Lung (tissue), 12 donors: ENCODE data around the gene CLECL1. TPM values are rescaled to one million over a fixed set of nuclear protein-coding genes. Genes with fewer than 3 reads are reported as not detected.
A peak's percentile ranks its signal among the peaks of the same experiment; 100 is the strongest.

Source experiments
- ATAC-seq: fragments of 200-7000 bp; cut with Tn5 transposase; one replicate; pipeline ENCODE4 v1.9.1; 2020; ENCODE audit warnings: moderate number of reproducible peaks; ENCODE audit not compliant: insufficient read depth, low FRiP score
- DNase-seq, 3 donors: peaks; one replicate each; pipeline ENCODE4 v3.0.0-alpha.2; 2013 to 2017
- H3K27ac ChIP-seq, 2 donors: one replicate each; pipeline ENCODE4 v1.5.1; 2013; ENCODE audit warnings: mild to moderate bottlenecking in 2 of 2, moderate library complexity in 2 of 2, control low read depth in 1 of 2, inconsistent platforms in 1 of 2, low read depth in 1 of 2, low read length in 1 of 2
- H3K27me3 ChIP-seq, 3 donors: one replicate each; pipeline ENCODE4 v1.5.1; 2013; ENCODE audit warnings: low read length in 2 of 3; ENCODE audit not compliant: control insufficient read depth in 3 of 3, insufficient read depth in 3 of 3
- H3K36me3 ChIP-seq, 4 donors: one replicate each; pipeline ENCODE4 v1.5.1; 2013; ENCODE audit warnings: low read length in 4 of 4, mild to moderate bottlenecking in 1 of 4, moderate library complexity in 1 of 4; ENCODE audit not compliant: control insufficient read depth in 4 of 4, insufficient read depth in 4 of 4
- H3K4me1 ChIP-seq, 5 donors: one replicate each; pipeline ENCODE4 v1.5.1; 2013; ENCODE audit warnings: low read length in 5 of 5, mild to moderate bottlenecking in 2 of 5, moderate library complexity in 1 of 5; ENCODE audit not compliant: control insufficient read depth in 5 of 5, insufficient read depth in 5 of 5
- H3K4me3 ChIP-seq: one replicate; pipeline ENCODE4 v1.5.1; 2013; ENCODE audit warnings: mild to moderate bottlenecking, control low read depth, moderate library complexity
- H3K9ac ChIP-seq, 2 donors: one replicate each; pipeline ENCODE4 v1.5.1; 2013; ENCODE audit warnings: low read length in 2 of 2, control low read depth in 1 of 2; ENCODE audit not compliant: insufficient read depth in 1 of 2
- H3K9me3 ChIP-seq, 4 donors: one replicate each; pipeline ENCODE4 v1.5.1; 2013; ENCODE audit warnings: low read length in 3 of 4, mild to moderate bottlenecking in 1 of 4, moderate library complexity in 1 of 4; ENCODE audit not compliant: control insufficient read depth in 4 of 4, insufficient read depth in 3 of 4
- CTCF ChIP-seq: IDR thresholded peaks from 2 replicates; pipeline ENCODE4 v1.5.1; 2012; ENCODE audit warnings: mild to moderate bottlenecking; ENCODE audit errors: control extremely low read depth, extremely low read depth
- WGBS, 2 donors: extraction: QIAGEN DNeasy Blood & Tissue Kit; methylation state at CpG; one replicate each; pipeline ENCODE4 v1.1.7; 2013; 5-methylcytosine and 5-hydroxymethylcytosine counted together
- polyA plus RNA-seq, 2 donors: library from polyadenylated mRNA; stranded (reverse); fragments of 200-250 nt; gene quantifications; one replicate each; pipeline ENCODE4 v1.2.1, GENCODE V29; 2013
- total RNA-seq, 2 donors: library from RNA; depleted of rRNA in 1 of 2; stranded (reverse); fragments of >200 nt in 1 of 2; gene quantifications; one replicate each; pipeline ENCODE4 v1.2.1, GENCODE V29; 2014 to 2021
- donor health status: control.
- donor health status: control.
- donor health status: Bipolar disorder and iron deficiency.
- donor health status: healthy.
- donor health status: DM: yes; HTN: yes; CAD: no.

Gene CLECL1
- total and polyA plus RNA-seq, 4 donors = 0.72 to 2.1 (median 1.3) TPM

GRCh38 chr12:9700606-9700956, 32.3 kb downstream of the CLECL1 start:
- H3K27me3 ChIP-seq = no peaks in the 10 kb centered on the region
- no peak for TF ChIP-seq CTCF
- peak overlapping the region in 1 of 2 donors; percentile 16 for H3K27ac ChIP-seq
- no peak overlapping the region for H3K9ac ChIP-seq
- ATAC-seq (no peak), DNase-seq (no peak)
- H3K36me3 ChIP-seq = peaks cover 0 to 1% (median under 1%) of the 10 kb centered on the region in 4 donors
- no peak overlapping the region for H3K4me3 ChIP-seq
- H3K9me3 ChIP-seq = peaks cover 0 to 4% (median 0%) of the 10 kb centered on the region in 4 donors
- H3K4me1 ChIP-seq = peaks cover 0 to 10% (median 0%) of the 10 kb centered on the region in 5 donors
- 81 to 93% methylated on average over 2 of the region's 2 CpGs for WGBS, 2 donors

- no peak for ATAC-seq
- 38 to 47% methylated on average over 2 of the region's 2 CpGs for WGBS, 2 donors
- no peaks in the 10 kb centered on the region for H3K27me3 ChIP-seq
- H3K9ac ChIP-seq = no peak overlapping the region
- peaks cover 0 to 7% (median 4%) of the 10 kb centered on the region in 4 donors for H3K36me3 ChIP-seq
- H3K27ac ChIP-seq = peak overlapping the region in 1 of 2 donors; percentile 70
- peaks cover 0 to 4% (median 0%) of the 10 kb centered on the region in 4 donors for H3K9me3 ChIP-seq
- no peak overlapping the region for H3K4me3 ChIP-seq
- no peak for TF ChIP-seq CTCF
- DNase-seq = peak in 1 of 3 donors; percentile 8
- peaks cover 0 to 10% (median 0%) of the 10 kb centered on the region in 5 donors for H3K4me1 ChIP-seq
Measured at GRCh38 chr12:9699898-9700605, 32.8 kb downstream of the CLECL1 start.

GRCh38 chr12:9699269-9699897, 33.5 kb downstream of the CLECL1 start:
- Histone ChIP-seq H3K27me3 (no peaks in the 10 kb centered on the region), H3K4me1 (peaks cover 0 to 10% (median 0%) of the 10 kb centered on the region in 5 donors), H3K36me3 (peaks cover 0 to 13% (median 9%) of the 10 kb centered on the region in 4 donors), H3K27ac (peak overlapping the region in 1 of 2 donors; percentile 70), H3K4me3 (no peak overlapping the region), H3K9me3 (peaks cover 0 to 4% (median 0%) of the 10 kb centered on the region in 4 donors), H3K9ac (no peak overlapping the region)
- ATAC-seq (no peak), DNase-seq (no peak)
- TF ChIP-seq CTCF = no peak
- 59 to 77% methylated on average over 1 of the region's 1 CpG for WGBS, 2 donors
